IMR-90 (cell line): ENCODE data around the gene NPTX2. TPM values are rescaled to one million over a fixed set of nuclear protein-coding genes. Genes with fewer than 3 reads are reported as not detected.

Experiments
- ATAC-seq: fragments of 200-7000 bp; cut with Tn5 transposase; 2 replicates; pipeline ENCODE4 v1.9.1; 2020; ENCODE audit warnings: low read depth, mild to moderate bottlenecking, moderate library complexity
- BruUV-seq: library from RNA; stranded (reverse); fragments of 400-500 nt; replicated peaks from 2 replicates; lab custom pipeline; 2021; lab: Mats Ljungman, UMichigan
- CTCF ChIA-PET: fragments of 300-600 bp; formaldehyde crosslinking; extraction: SDS; loops from one replicate; lab custom pipeline; 2021; ENCODE audit warnings: antibody characterized with exemption; lab: Yijun Ruan, JAX
- POLR2A ChIA-PET: fragments of 300-600 bp; sonication (Branson Sonifier 250); formaldehyde crosslinking; loops from one replicate; lab custom pipeline; 2022; ENCODE audit warnings: antibody characterized with exemption; ENCODE audit not compliant: unreplicated experiment; lab: Charles Lee
- DNase-seq: peaks from one replicate; pipeline ENCODE4 v3.0.0; 2013
- H2AFZ ChIP-seq: replicated peaks from 2 replicates; pipeline ENCODE3; 2013; ENCODE audit warnings: low read length, mild to moderate bottlenecking; ENCODE audit not compliant: poor library complexity
- H2AK5ac ChIP-seq: 2 replicates; pipeline ENCODE4 v1.6.1; 2013; ENCODE audit warnings: low read depth, low read length, inconsistent platforms
- H2AK9ac ChIP-seq: replicated peaks from 2 replicates; pipeline ENCODE3; 2013; ENCODE audit warnings: mild to moderate bottlenecking, low read depth, low read length, moderate library complexity; ENCODE audit not compliant: poor library complexity
- H2BK120ac ChIP-seq: 2 replicates; pipeline ENCODE4 v1.6.1; 2013; ENCODE audit warnings: low read depth, low read length, inconsistent platforms
- H2BK15ac ChIP-seq: 3 replicates; pipeline ENCODE4 v1.6.1; 2013; ENCODE audit warnings: low read depth, low read length, inconsistent platforms
- H2BK20ac ChIP-seq: 2 replicates; pipeline ENCODE4 v1.6.1; 2013; ENCODE audit warnings: low read depth, mild to moderate bottlenecking, inconsistent platforms, low read length, moderate library complexity
- H2BK5ac ChIP-seq: 2 replicates; pipeline ENCODE4 v1.6.1; 2013; ENCODE audit warnings: mild to moderate bottlenecking, low read depth, low read length, inconsistent platforms; ENCODE audit not compliant: poor library complexity, severe bottlenecking
- H3K14ac ChIP-seq: replicated peaks from 2 replicates; pipeline ENCODE4 v1.6.1; 2013; ENCODE audit warnings: low read depth, low read length, inconsistent platforms
- H3K18ac ChIP-seq: 2 replicates; pipeline ENCODE4 v1.6.1; 2013; ENCODE audit warnings: low read depth, low read length, control low read depth
- H3K23ac ChIP-seq: 2 replicates; pipeline ENCODE4 v1.6.1; 2013; ENCODE audit warnings: low read depth, low read length, inconsistent platforms
- H3K27ac ChIP-seq: 2 replicates; pipeline ENCODE4 v1.5.1; 2013; ENCODE audit warnings: mild to moderate bottlenecking, control low read depth, low read length; ENCODE audit not compliant: insufficient read depth
- H3K27me3 ChIP-seq: 2 replicates; pipeline ENCODE4 v1.6.1; 2013; ENCODE audit warnings: low read length; ENCODE audit not compliant: control insufficient read depth, insufficient read depth
- H3K36me3 ChIP-seq: 2 replicates; pipeline ENCODE4 v1.6.1; 2013; ENCODE audit warnings: low read length, mixed read lengths; ENCODE audit not compliant: control insufficient read depth, insufficient read depth
- H3K4ac ChIP-seq: 2 replicates; pipeline ENCODE4 v1.6.1; 2013; ENCODE audit warnings: low read depth, low read length, inconsistent platforms
- H3K4me1 ChIP-seq: 2 replicates; pipeline ENCODE4 v1.6.1; 2013; ENCODE audit warnings: low read length, mixed read lengths; ENCODE audit not compliant: control insufficient read depth, insufficient read depth
- H3K4me2 ChIP-seq: 2 replicates; pipeline ENCODE4 v1.6.1; 2013; ENCODE audit warnings: low read depth, mild to moderate bottlenecking, control low read depth, low read length, moderate library complexity
- H3K4me3 ChIP-seq: 2 replicates; pipeline ENCODE4 v1.5.1; 2013; ENCODE audit warnings: low read depth, mild to moderate bottlenecking, control low read depth, low read length, moderate library complexity; ENCODE audit not compliant: insufficient read depth
- H3K56ac ChIP-seq: 2 replicates; pipeline ENCODE4 v1.6.1; 2013; ENCODE audit warnings: low read length, inconsistent platforms; ENCODE audit not compliant: insufficient read depth; ENCODE audit errors: extremely low read depth
- H3K79me1 ChIP-seq, 2 experiments: 2 replicates each; pipeline ENCODE4 v1.6.1; 2013; ENCODE audit warnings: low read length in 2 of 2, inconsistent platforms in 1 of 2, low read depth in 1 of 2
- H3K9ac ChIP-seq: 2 replicates; pipeline ENCODE4 v1.6.1; 2013; ENCODE audit warnings: low read depth, low read length, control low read depth
- H3K9me1 ChIP-seq: 2 replicates; pipeline ENCODE4 v1.6.1; 2013; ENCODE audit warnings: low read length, inconsistent platforms; ENCODE audit not compliant: insufficient read depth
- H3K9me3 ChIP-seq: 2 replicates; pipeline ENCODE4 v1.6.1; 2013; ENCODE audit warnings: low read length; ENCODE audit not compliant: control insufficient read depth, insufficient read depth
- H4K20me1 ChIP-seq: 2 replicates; pipeline ENCODE4 v1.6.1; 2013; ENCODE audit warnings: low read length, inconsistent platforms; ENCODE audit not compliant: insufficient read depth
- H4K5ac ChIP-seq: 2 replicates; pipeline ENCODE4 v1.6.1; 2013; ENCODE audit warnings: mild to moderate bottlenecking, low read depth, low read length, control low read depth
- H4K8ac ChIP-seq, 2 experiments: 2 replicates each; pipeline ENCODE4 v1.6.1; 2013; ENCODE audit warnings: low read depth in 2 of 2, low read length in 2 of 2, control low read depth in 1 of 2, inconsistent platforms in 1 of 2
- H4K91ac ChIP-seq: 2 replicates; pipeline ENCODE4 v1.6.1; 2013; ENCODE audit warnings: low read depth, low read length, inconsistent platforms; ENCODE audit not compliant: insufficient read depth
- BHLHE40 ChIP-seq: fragments of 150-350 bp; IDR thresholded peaks from 2 replicates; pipeline ENCODE4 v1.6.1; 2016; ENCODE audit warnings: mild to moderate bottlenecking, low read depth, low read length
- CEBPB ChIP-seq: IDR thresholded peaks from 2 replicates; pipeline ENCODE4 v1.6.1; 2012; ENCODE audit warnings: low read depth, low read length, improper control_type of control experiment
- CHD1 ChIP-seq: IDR thresholded peaks from 2 replicates; pipeline ENCODE4 v1.6.1; 2012; ENCODE audit warnings: low read depth, low read length, improper control_type of control experiment
- FOS ChIP-seq: fragments of 150-350 bp; IDR thresholded peaks from 2 replicates; pipeline ENCODE4 v1.6.1; 2016; ENCODE audit warnings: low read depth, low read length
- MAFK ChIP-seq: IDR thresholded peaks from 2 replicates; pipeline ENCODE4 v1.6.1; 2012; ENCODE audit warnings: low read depth, low read length, improper control_type of control experiment
- MAZ ChIP-seq: IDR thresholded peaks from 2 replicates; pipeline ENCODE4 v1.6.1; 2012; ENCODE audit warnings: low read depth, mild to moderate bottlenecking, low read length, improper control_type of control experiment, moderate library complexity, borderline replicate concordance
- MXI1 ChIP-seq: IDR thresholded peaks from 2 replicates; pipeline ENCODE4 v1.6.1; 2012; ENCODE audit warnings: low read depth, mild to moderate bottlenecking, low read length, moderate library complexity, borderline replicate concordance
- NFE2L2 ChIP-seq: fragments of 150-350 bp; IDR thresholded peaks from 2 replicates; pipeline ENCODE4 v1.6.1; 2016; ENCODE audit warnings: low read depth, mild to moderate bottlenecking, low read length
- POLR2A ChIP-seq: IDR thresholded peaks from 2 replicates; pipeline ENCODE4 v1.6.1; 2012; ENCODE audit warnings: mild to moderate bottlenecking, low read depth, low read length
- RAD21 ChIP-seq: IDR thresholded peaks from 2 replicates; pipeline ENCODE4 v1.6.1; 2012; ENCODE audit warnings: low read length, improper control_type of control experiment
- RCOR1 ChIP-seq: IDR thresholded peaks from 2 replicates; pipeline ENCODE4 v1.6.1; 2012; ENCODE audit warnings: mild to moderate bottlenecking, low read length, improper control_type of control experiment; ENCODE audit not compliant: insufficient replicate concordance
- RFX5 ChIP-seq: IDR thresholded peaks from 2 replicates; pipeline ENCODE4 v1.8.0; 2012; ENCODE audit warnings: low read depth, mild to moderate bottlenecking, low read length, moderate library complexity
- SMC3 ChIP-seq: fragments of 150-350 bp; IDR thresholded peaks from 2 replicates; pipeline ENCODE4 v1.6.1; 2016; ENCODE audit warnings: low read depth, mild to moderate bottlenecking, antibody characterized with exemption, low read length, moderate library complexity
- USF2 ChIP-seq: fragments of 150-350 bp; IDR thresholded peaks from 2 replicates; pipeline ENCODE4 v1.6.1; 2017; ENCODE audit warnings: mild to moderate bottlenecking, antibody characterized with exemption, low read length, low read depth
- WGBS, 2 experiments: methylation state at CpG; one replicate each; pipeline versions ENCODE4 v1.1.5 to v1.1.7; 2013; ENCODE audit warnings: missing lambda C conversion rate in 2 of 2; ENCODE audit not compliant: insufficient read length in 1 of 2; ENCODE audit errors: extremely low coverage in 2 of 2; 5-methylcytosine and 5-hydroxymethylcytosine counted together
- dilution Hi-C: fragments of 300-500 bp; cut with HindIII; formaldehyde crosslinking; loops from one replicate; pipeline ENCODE4 v1.14.3; 2018; ENCODE audit warnings: low sequenced_read_pairs; ENCODE audit not compliant: unreplicated experiment
- in situ Hi-C: fragments of 300-500 bp; cut with MboI; formaldehyde crosslinking; loops from 3 replicates; pipeline ENCODE4 v1.14.3; 2019; ENCODE audit warnings: low sequenced_read_pairs, inconsistent platforms, mixed read lengths
- intact Hi-C: fragments of 100-400 bp; cut with micrococcal nuclease; formaldehyde crosslinking; loops from 2 replicates; pipeline ENCODE4 v1.10.0; 2022
- polyA plus RNA-seq, 3 experiments: library from polyadenylated mRNA; depleted of rRNA; stranded (reverse); fragments of >200 nt; gene quantifications; 2 replicates each; pipeline ENCODE4 v1.2.3, GENCODE V29; 2012; ENCODE audit warnings: low replicate concordance in 1 of 3
- total RNA-seq: library from RNA; depleted of rRNA; stranded (reverse); fragments of >200 nt; gene quantifications from 2 replicates; pipeline ENCODE4 v1.2.3, GENCODE V29; 2012
- TF ChIP-seq, protein P1 (sequence below): conservative IDR thresholded peaks from 2 replicates; pipeline ENCODE4 v1.5.1; 2012; ENCODE audit warnings: mild to moderate bottlenecking, low read depth, low read length, improper control_type of control experiment
- TF ChIP-seq, protein P2 (sequence below): fragments of 150-350 bp; IDR thresholded peaks from 2 replicates; pipeline ENCODE4 v1.6.1; 2016; ENCODE audit warnings: low read depth, mild to moderate bottlenecking, low read length, moderate library complexity, borderline replicate concordance

Gene NPTX2
- total and polyA plus RNA-seq, 2 of the 4 experiments (the other 2 are of a cell fraction): under 0.01 to 0.03 TPM

DNA sequence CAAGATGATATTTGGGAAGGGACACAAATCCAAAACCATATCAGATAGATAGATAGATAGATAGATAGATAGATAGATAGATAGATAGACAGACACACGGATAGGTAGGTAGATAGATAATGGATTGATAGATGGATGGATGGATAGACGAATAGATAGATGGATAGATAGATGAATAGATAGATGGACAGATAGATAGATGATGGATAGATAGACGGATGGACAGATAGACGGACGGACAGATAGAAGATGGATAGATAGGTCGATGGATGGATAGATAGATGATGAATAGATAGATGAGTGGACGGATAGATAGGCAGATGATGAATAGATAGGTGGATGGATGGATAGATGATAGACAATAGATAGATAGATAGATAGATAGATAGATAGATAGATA, 39.8 kb downstream of the NPTX2 start:
- H3K4me1 ChIP-seq: no peaks in the 10 kb centered on the region
- ATAC-seq: no peak
- no peaks in the 10 kb centered on the region for H4K20me1 ChIP-seq
- H3K9me1 ChIP-seq: no peaks in the 10 kb centered on the region
- no peaks in the 10 kb centered on the region for H3K36me3 ChIP-seq
- no peak overlapping the region for H2AK5ac ChIP-seq
- intact Hi-C loops: no loop called here
- no peak overlapping the region for H3K27ac ChIP-seq
- POLR2A ChIA-PET: no interaction called here
- no peak overlapping the region for H3K4me3 ChIP-seq
- H3K9ac ChIP-seq: no peak overlapping the region
- dilution Hi-C loops: no loop called here
- no peak overlapping the region for H3K14ac ChIP-seq
- peaks cover 25% of the 10 kb centered on the region for H3K9me3 ChIP-seq
- no peak overlapping the region for H4K91ac ChIP-seq
- no peak overlapping the region for H2BK120ac ChIP-seq
- no peak overlapping the region for H3K4ac ChIP-seq
- H3K18ac ChIP-seq: no peak overlapping the region
- CTCF ChIA-PET: no interaction called here
- no peak overlapping the region for H2BK5ac ChIP-seq
- BruUV-seq: no TSS peak
- DNase-seq: no peak
- no peaks in the 10 kb centered on the region for H3K27me3 ChIP-seq
- no peak overlapping the region for H2BK15ac ChIP-seq
- H2BK20ac ChIP-seq: no peak overlapping the region
- no peak overlapping the region for H3K56ac ChIP-seq
- H2AK9ac ChIP-seq: no peak overlapping the region
- no peak for TF ChIP-seq MAFK
- TF ChIP-seq SMC3: no peak
- no peak for TF ChIP-seq RAD21
- no peak for TF ChIP-seq POLR2A
- TF ChIP-seq USF2: no peak
- no peak for TF ChIP-seq MAZ
- TF ChIP-seq, protein P1, sequence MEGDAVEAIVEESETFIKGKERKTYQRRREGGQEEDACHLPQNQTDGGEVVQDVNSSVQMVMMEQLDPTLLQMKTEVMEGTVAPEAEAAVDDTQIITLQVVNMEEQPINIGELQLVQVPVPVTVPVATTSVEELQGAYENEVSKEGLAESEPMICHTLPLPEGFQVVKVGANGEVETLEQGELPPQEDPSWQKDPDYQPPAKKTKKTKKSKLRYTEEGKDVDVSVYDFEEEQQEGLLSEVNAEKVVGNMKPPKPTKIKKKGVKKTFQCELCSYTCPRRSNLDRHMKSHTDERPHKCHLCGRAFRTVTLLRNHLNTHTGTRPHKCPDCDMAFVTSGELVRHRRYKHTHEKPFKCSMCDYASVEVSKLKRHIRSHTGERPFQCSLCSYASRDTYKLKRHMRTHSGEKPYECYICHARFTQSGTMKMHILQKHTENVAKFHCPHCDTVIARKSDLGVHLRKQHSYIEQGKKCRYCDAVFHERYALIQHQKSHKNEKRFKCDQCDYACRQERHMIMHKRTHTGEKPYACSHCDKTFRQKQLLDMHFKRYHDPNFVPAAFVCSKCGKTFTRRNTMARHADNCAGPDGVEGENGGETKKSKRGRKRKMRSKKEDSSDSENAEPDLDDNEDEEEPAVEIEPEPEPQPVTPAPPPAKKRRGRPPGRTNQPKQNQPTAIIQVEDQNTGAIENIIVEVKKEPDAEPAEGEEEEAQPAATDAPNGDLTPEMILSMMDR: no peak
- no peak for TF ChIP-seq RCOR1
- TF ChIP-seq BHLHE40: no peak
- TF ChIP-seq MXI1: no peak
- no peak for TF ChIP-seq CHD1
- no peak for TF ChIP-seq RFX5
- no peak for TF ChIP-seq NFE2L2
- no peak for TF ChIP-seq FOS
- no peak for TF ChIP-seq CEBPB
- TF ChIP-seq, protein P2, sequence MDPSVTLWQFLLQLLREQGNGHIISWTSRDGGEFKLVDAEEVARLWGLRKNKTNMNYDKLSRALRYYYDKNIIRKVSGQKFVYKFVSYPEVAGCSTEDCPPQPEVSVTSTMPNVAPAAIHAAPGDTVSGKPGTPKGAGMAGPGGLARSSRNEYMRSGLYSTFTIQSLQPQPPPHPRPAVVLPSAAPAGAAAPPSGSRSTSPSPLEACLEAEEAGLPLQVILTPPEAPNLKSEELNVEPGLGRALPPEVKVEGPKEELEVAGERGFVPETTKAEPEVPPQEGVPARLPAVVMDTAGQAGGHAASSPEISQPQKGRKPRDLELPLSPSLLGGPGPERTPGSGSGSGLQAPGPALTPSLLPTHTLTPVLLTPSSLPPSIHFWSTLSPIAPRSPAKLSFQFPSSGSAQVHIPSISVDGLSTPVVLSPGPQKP: no peak
- H3K4me2 ChIP-seq: no peak overlapping the region
- H4K5ac ChIP-seq: no peak overlapping the region
- H2AFZ ChIP-seq: no peak overlapping the region
- 73% methylated on average over 6 of the region's 7 CpGs; no CpG with 5 or more reads in 1 of the 2 experiments for WGBS, 2 experiments
- no peaks in the 10 kb centered on the region for H3K79me1 ChIP-seq
- H4K8ac ChIP-seq: no peak overlapping the region
- H3K23ac ChIP-seq: no peak overlapping the region
- in situ Hi-C loops: no loop called here
